Hypothalamus (tissue), 51 donors: ENCODE measurements around the gene SLC22A15.
"Not testable (repeated sequence)": the region's sequence is repeated elsewhere in the genome, so short reads cannot be mapped to it uniquely, and the experiment has no call there.

Experiments
- DNase-seq, 51 donors: peaks; one replicate each; lab custom pipeline; 2025; lab: John Stamatoyannopoulos, UW

Gene SLC22A15

DNA sequence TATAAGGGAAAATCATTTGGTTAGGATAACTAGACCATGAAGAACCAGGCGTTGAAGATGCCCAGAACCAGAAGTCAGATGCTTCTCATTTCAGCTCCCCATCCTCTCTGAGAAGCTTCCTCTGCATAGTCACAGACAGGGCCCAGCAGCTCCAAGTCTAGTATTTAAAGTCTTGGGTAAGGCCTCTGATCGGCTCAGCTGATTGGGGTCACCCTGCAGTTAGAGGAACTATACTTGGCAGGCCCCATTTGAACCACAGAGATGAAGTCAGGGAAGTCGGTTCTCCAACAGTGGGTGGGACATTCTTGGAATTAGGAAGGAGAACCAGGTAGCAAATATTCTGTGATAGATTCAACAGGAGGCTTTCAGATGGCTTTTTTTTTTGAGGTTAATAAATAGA is 48.3 kb downstream of the SLC22A15 start:
- no peak for DNase-seq

DNA sequence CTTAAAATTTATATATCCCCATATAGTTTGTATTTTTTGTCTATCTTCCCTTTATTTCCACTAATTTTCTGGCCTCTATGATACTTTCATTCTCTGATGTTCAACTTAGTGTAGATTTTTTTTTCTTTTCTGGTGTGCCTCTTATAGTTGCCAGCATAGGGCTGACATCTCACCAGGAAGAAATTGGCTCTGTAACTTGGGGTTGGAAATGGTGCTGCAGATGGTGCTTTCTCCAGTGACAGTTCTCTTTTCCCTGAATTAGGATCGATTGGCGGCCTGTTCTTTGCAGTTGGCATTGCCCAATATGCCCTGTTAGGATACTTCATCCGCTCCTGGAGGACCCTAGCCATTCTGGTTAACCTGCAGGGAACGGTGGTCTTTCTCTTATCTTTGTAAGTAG is 50.3 kb downstream of the SLC22A15 start:
- DNase-seq: no peak

DNA sequence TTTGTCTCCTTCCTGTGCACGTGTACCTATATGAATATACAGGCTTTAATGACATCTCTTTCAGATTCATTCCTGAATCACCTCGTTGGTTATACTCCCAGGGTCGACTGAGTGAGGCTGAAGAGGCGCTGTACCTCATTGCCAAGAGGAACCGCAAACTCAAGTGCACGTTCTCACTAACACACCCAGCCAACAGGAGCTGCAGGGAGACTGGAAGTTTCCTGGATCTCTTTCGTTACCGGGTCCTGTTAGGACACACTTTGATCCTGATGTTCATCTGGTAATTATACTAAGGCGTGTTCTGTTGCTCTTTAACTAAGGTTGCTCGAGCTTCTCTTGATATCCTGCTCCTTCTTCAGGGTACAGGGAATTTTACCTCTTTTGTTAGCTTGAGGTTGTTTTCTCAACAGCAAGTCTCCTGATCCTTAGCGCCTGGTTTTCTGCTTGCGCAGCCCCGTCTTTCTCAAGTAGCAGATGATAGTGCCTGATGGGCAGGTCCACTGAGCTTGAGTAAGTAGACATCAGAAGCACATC is 55.1 kb downstream of the SLC22A15 start:
- no peak for DNase-seq

DNA sequence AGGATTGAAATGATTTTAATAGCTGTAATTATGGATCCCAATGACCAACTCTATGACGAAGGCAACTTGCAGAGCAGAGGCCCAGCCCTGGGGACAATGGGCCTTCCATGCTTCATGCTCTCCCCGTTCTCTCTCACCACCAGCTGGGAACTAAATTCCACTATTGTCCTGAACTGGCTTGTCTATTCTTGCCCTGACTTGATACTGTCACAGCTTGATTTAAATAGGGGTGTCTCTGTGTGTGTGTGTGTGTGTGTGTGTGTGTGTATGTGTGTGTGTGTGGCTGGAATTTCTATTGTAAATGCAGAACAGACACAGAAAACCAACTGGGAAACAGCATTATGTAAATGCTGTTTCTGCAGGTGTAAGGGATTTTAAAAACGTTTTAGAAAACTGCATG is 57.0 kb downstream of the SLC22A15 start:
- DNase-seq: peak in 34 of 51 donors; percentile 8 to 88 (median 55)

DNA sequence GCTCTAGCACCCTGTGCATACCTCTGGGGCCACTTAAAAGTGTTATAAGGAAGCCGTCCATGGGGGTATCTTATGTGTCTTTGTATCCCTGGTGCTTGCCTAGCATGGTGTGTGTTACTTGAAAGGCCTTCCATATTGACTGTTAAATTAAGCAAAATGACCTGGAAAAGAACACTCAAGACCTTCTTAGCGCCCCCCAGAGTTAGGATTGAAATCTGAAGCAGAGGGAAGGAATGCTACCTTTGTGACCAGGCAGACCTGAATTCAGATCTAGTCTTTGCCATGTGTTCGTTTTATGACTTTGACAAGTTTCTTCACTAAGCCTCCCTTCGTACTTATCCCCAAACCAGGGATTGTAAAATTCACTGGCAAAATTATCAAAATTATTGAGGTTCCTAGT is 59.9 kb downstream of the SLC22A15 start:
- DNase-seq: no peak

DNA sequence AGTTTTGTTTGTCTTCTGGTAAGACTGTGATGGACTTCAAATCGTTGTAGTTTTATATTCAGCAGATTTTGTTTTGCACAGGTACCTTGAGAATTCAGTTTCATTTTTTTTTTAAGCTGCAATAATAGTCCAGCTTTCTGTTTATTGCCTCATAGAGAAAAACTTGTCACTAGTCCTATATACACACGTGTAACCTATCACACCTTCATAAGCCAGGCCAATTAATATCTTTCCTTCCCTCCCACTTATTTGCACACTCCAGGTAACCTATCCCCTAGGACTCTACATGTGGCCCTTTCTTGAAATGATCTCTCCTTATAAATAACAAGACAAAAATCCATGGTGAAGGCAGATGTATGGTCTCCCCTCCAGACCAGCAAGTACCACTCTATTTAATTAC is 62.4 kb downstream of the SLC22A15 start:
- DNase-seq: no peak

DNA sequence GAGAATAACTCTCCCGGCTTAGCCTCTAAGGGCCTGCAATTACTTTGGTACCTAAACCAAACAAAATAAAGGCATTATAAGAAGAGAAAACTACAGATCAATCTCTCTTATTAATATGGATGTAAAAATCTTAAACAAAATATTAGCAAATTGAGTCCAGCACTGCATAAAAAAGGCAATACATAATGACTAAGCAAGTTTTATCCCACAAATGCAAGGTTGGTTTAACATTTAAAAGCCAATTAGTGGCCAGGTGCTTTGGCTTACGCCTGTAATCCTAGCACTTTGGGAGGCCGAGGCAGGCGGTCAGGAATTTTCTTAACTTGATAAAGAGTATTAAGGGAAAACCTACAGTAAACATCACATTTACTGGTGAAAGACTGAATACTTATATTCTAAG is 67.8 kb downstream of the SLC22A15 start:
- DNase-seq: no peak

DNA sequence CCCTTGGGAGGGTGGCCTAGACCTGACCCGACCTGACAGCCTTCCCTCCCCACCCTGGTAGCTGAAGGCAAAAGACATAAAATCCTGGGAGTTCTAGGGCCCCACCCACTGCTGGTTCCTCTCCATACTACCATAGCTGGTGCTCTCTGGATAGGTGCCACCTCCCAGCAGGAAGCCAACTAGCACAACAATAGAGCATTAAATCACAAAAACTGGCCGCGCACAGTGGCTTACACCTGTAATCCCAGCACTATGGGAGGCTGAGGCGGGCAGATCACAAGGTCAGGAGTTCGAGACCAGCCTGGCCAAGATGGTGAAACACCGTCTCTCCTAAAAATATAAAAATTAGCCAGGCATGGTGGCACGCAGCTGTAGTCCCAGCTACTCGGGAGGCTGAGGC is 70.6 kb downstream of the SLC22A15 start:
- not testable (repeated sequence) for DNase-seq

DNA sequence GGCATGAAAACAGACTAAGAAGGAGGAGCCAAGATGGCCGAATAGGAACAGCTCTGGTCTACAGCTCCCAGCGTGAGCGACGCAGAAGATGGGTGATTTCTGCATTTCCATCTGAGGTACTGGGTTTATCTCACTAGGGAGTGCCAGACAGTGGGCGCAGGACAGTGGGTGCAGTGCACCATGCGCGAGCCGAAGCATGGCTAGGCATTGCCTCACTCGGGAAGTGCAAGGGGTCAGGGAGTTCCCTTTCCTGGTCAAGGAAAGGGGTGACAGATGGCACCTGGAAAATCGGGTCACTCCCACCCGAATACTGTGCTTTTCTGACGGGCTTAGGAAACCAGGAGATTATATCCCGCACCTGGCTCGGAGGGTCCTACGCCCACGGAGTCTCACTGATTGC is 75.6 kb downstream of the SLC22A15 start:
- not testable (repeated sequence) for DNase-seq

DNA sequence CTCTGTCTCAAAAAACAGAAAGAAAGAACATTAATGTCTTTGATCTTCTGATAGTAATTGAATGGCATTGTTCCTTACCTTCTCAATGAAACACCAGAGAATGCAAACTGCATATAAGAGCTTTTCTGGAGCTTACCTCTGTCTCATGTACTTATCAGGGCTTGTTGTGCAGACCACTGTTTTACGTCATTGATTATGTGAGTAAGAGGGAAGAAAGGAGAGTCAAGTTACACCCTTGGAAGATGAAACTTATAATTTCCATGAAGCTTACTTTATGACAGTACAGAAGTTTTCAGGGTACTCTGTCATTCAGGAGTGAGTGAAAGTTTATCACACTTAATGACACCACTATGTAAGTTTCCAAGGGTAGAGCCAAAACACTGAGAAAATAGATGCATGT is 85.9 kb downstream of the SLC22A15 start:
- no peak for DNase-seq

DNA sequence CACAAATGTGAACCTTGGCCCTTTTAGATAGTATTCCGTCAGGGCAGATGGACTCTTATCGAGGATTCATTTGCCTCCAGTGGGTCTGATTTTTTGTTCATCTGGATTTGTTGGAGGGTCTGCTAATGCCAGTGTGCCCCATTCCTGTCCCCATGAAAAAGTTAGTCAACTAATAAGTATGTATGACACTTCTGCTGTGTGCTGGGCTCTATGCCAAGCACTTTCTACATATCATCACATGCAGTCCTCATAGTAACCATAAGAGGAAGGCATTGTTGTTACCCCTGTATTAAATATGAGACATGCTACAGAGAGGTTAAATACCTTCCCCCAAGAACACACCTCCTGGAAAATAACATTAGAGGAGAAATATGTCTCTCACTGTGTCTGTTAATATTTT is 88.3 kb downstream of the SLC22A15 start:
- DNase-seq: no peak

DNA sequence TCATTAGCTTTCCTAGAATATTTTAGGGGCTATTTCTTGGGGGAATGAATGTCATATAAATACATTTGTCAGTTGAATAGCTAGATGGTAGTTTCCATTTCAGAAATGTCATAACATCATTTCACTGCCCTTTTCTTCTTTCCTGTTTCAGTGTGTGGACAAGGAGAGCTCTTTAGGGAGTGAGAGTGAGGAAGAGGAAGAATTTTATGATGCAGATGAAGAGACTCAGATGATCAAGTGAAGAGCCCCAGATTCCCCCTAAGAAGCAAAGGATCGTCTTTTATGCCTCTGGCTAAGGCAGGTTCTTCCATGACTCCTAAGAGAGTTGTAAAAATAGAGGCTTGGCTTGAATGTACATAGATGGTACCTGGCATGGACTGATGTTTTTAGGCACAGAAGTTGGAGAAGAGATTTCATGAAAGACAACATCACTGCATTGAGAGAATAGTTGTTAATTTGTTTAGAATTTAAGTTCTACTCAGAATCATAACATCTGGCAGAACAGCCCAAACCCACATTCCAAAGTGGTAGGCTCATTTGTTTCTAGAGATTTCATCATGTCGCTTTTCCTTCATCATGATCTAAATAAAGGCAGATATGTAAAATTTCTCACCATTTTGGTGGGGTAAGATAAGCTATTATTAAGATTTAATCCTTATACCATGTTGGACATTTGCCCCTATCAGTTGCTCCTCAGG is 90.7 kb downstream of the SLC22A15 start:
- DNase-seq: no peak

DNA sequence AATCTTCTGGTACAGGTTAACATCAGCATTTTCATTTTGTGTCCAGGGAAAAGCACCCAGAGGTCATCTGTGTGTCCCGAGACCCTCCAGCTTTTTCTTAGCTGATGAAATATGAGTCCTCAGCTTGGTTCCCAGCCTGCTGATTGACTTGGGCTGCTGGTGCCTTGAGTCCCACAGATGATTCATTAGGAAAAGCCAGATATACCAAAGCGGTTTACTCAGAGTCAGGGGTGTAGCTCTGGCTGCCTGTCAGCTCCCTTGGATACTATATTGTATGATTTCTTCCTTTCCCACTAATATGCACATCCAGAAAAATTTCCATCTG is 91.2 kb downstream of the SLC22A15 start:
- no peak for DNase-seq

DNA sequence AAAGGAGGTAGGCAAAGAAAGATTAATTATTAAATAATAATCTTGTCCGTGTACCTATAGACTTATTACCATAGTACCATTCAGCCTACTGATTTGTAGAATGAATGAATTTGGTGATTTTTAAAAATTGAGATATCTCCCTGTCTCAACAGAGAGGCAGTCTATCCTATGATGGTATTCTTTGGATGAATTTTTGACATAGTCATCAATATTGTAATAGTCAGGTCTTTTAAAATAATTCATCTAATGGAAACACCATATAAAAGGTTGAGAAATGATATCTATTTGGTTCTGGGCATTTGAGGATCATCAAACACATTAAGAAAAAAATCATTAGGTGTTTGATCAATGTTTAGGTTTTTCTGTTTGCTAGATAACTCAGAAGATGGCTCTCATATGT is 99.3 kb downstream of the SLC22A15 start:
- no peak for DNase-seq

DNA sequence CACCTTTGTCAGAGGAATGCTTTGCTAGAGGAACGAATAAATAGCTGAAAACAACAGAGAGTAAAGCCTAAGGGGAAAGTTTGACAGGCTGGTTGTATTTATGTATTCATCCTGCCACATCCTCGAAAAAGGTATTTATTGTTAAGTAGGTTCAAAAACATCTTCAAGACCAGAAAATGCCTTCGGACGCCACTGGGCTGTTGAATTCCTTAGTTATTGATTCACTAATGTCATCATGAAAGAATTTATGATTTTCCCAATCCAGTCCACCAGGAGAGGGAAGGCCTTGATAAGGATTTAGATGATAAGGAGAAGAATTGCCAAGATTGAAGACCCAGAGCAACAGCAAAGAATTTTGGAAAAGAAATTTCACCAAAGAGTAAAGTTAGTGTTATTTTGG is 99.7 kb downstream of the SLC22A15 start:
- DNase-seq: no peak

DNA sequence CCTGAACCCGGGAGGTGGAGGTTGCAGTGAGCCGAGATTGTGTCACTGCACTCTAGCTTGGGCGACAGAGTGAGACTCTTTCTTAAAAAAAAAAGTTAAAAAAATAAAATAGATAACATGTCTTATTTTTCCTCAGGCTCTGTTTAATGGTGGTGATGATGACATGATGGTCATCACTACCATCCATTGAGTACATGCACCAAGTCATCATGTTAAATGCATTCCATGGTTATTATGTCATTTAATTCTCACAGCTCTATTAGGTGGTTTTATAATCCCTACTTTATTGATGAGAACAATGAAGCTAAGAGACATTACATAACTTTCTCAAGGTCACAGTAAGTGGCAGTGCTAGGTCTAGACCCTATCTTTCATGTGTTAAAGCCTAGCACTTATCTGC is 100.5 kb downstream of the SLC22A15 start:
- DNase-seq: no peak

DNA sequence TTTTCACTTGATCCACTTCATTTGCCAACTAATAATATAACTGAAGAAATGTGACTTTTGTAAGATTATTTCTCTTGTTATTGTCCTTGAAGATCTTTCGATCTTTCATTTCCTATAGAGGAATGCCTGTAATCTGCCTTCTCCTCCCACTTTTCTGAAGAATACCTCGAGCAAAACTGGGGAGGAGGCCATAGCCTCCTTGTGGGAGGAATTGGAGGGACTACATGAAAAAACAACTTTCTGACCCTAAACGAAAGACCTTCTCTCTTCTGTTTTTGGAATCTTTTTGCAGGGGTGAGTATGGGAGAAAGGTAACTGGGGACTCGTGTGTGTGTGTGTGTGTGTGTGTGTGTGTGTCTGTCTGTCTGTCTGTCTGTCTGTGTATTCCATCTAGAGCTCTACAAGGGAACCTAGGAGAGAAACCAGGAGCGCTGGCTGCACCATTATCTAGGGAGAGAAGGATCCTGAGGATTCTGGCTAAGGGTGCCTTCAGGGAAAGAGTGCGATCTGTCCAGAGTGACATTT is 102.4 kb downstream of the SLC22A15 start:
- no peak for DNase-seq

DNA sequence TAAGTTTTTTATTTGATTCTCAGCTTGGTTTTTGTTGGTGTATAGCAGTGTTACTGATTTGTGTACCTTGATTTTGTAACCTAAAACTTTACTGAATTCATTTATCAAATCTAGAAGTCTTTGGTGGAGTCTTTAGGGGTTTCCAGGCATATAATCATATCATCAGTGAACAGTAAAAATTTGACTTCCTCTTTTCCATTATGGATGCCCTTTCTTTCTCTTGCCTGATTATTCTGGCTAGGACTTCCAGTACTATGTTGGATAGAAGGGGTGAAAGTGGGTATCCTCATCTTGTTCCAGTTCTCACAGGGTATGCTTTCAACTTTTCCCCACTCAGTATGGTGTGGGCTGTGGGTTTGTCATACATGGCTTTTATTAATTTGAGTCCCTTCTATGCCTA is 111.3 kb downstream of the SLC22A15 start:
- no peak for DNase-seq

DNA sequence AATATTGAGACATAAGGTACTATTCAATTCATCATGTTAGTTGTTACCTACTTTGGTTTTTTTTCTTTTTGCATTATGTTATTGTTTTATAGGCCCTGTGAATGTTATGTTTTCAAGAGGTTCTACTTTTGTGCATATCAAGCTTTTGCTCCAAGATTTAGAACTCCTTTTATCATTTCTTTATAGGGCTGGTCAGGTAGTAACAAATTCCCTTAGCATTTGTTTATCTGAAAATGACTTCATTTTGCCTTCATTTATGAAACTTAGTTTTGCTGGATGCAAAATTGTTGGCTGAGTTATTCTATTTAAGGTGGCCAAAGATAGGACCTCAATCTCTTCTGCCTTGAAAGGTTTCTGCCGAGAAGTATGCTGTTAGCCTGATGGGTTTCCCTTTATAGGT is 113.6 kb downstream of the SLC22A15 start:
- DNase-seq: no peak

DNA sequence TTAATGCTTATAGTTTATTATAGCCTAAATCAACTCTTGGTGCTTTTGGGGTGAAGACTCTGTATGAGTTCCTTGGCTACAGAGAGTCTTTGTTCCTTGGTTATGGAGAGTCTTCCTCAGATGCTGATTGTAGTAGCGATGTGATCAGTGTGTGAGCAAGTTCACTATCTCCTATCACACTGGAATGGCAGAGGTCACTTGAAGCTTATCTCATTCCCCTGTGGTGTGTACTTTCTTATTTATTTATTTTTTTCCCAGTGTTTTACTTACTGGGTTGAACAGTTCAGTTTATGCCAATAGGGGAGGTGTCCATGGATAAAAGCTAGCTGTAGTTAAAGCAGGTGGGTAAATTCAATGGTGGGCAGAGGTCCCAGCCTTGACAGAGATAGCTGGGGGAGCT is 114.8 kb downstream of the SLC22A15 start:
- DNase-seq: no peak

DNA sequence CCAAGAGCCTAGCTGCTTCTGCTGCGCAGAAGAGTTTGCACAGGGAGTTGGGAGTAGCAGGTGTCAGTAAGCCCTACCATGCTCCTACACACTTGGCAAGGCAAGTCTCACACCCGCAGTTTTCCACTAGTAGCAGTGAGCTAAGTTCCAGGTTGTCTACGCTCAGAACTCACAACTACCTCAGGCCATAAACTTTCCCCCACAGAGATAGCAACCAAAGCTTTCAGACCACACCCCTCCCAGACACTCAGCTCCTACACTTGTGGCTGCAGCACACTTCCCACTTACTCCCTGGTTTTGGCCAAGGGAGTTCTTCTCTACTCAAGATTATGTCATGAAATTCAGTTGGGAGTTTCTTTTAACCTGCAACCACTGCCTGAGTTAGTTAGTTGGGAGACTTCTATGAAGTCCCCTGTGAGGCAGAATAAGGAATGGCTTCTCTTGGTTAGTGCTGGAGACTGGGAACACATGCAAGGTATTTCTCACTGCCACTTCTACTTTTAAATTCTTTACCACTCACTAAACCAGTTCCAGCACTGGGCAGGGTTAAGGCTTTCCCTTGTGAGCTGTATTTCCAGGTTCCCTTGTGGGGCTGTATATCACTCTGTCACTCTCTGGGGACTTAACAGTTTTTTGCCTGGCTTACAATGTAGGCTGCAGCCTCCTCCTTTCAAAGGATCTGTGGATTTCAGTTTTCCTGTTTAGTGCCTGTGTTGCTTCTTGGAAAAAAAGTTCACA is 116.6 kb downstream of the SLC22A15 start:
- no peak for DNase-seq

DNA sequence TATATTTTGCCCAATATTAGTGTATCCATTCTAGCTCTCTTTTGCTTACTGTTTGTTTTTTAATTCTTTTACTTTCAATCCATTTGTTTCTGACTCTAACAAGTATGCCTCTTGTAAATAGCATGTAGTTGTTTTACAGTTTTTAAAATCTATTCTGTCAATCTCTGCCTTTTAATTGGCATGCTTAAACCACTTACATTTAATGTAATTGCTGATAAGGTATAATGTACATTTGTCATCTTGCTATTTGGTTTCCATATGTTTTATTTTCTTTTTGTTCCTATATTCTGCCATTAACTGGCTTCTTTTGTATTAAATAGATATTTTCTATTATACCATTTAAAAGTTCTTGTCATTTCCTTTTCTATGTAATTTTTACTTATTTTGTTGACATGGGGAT is 118.7 kb downstream of the SLC22A15 start:
- DNase-seq: no peak
